Stimulated activated naive CD4-positive, alpha-beta T cell (primary cell): ENCODE results near the gene CEP290.
"Not testable (repeated sequence)": the region's sequence is repeated elsewhere in the genome, so short reads cannot be mapped to it uniquely, and the experiment has no call there.

Experiments used
- DNase-seq, 6 experiments: peaks; one replicate each; lab custom pipeline; 2025; lab: John Stamatoyannopoulos, UW

The CEP290 gene

GRCh38 chr12:88056571-88056970, 85.3 kb downstream of the CEP290 start:
- DNase-seq = no peak

GRCh38 chr12:88052686-88053085, 89.2 kb downstream of the CEP290 start:
- DNase-seq = peak in 1 of 6 experiments; percentile 14

- DNase-seq = no peak
Observed at GRCh38 chr12:88044035-88044434, 97.9 kb downstream of the CEP290 start.

GRCh38 chr12:88037770-88038169, 104.1 kb downstream of the CEP290 start:
- no peak for DNase-seq

GRCh38 chr12:88036353-88036965, 105.4 kb downstream of the CEP290 start:
- DNase-seq = no peak

GRCh38 chr12:88035907-88036289, 106.0 kb downstream of the CEP290 start:
- no peak for DNase-seq

GRCh38 chr12:88035271-88035906, 106.5 kb downstream of the CEP290 start:
- DNase-seq = peak; percentile 75 to 88 (median 82)

- not testable (repeated sequence) for DNase-seq
Observed at GRCh38 chr12:88031161-88031560, 110.7 kb downstream of the CEP290 start.

- no peak for DNase-seq
Observed at GRCh38 chr12:88029093-88029665, 112.7 kb downstream of the CEP290 start, which contains the start of gene C12orf50. Gene C12orf50, minus strand, starts transcription at chr12:88029401. Its CDS starts 2,439 bp downstream, at chr12:88026962.

GRCh38 chr12:88026196-88026595, 115.7 kb downstream of the CEP290 start:
- DNase-seq = no peak

GRCh38 chr12:88017964-88018363, 123.9 kb downstream of the CEP290 start:
- no peak for DNase-seq

GRCh38 chr12:88015825-88016224, 126.1 kb downstream of the CEP290 start:
- DNase-seq = no peak

GRCh38 chr12:88011755-88012154, 130.1 kb downstream of the CEP290 start:
- no peak for DNase-seq

GRCh38 chr12:88006351-88006750, 135.5 kb downstream of the CEP290 start:
- no peak for DNase-seq

- DNase-seq = no peak
Observed at GRCh38 chr12:88001327-88001726, 140.6 kb downstream of the CEP290 start.
